GM23338 (cell line): Measurements from ENCODE around the gene COX10. TPM values are rescaled to one million over a fixed set of nuclear protein-coding genes. Genes with fewer than 3 reads are reported as not detected.

Experiments
- ATAC-seq: fragments of 200-7000 bp; cut with Tn5 transposase; 3 replicates; pipeline ENCODE4 v1.9.1; 2020
- DNase-seq: peaks from one replicate; pipeline ENCODE4 v3.0.0-alpha.2; 2015; ENCODE audit warnings: low spot score
- H2AFZ ChIP-seq: fragments of 200-600 bp; sonication (generic); 2 replicates; pipeline ENCODE4 v1.8.0; 2016; ENCODE audit warnings: antibody characterized with exemption, mild to moderate bottlenecking, moderate library complexity
- H3F3A ChIP-seq: fragments of 200-600 bp; sonication (generic); replicated peaks from 2 replicates; pipeline ENCODE4 v1.8.0; 2017; ENCODE audit warnings: antibody characterized with exemption, mixed run types, low read depth
- H3K27ac ChIP-seq: fragments of 200-600 bp; sonication (generic); 2 replicates; pipeline ENCODE4 v1.6.1; 2016; ENCODE audit warnings: low read depth
- H3K27me3 ChIP-seq: fragments of 200-600 bp; sonication (generic); 2 replicates; pipeline ENCODE4 v1.8.0; 2016; ENCODE audit warnings: mild to moderate bottlenecking, mixed run types, moderate library complexity; ENCODE audit not compliant: insufficient read depth
- H3K36me3 ChIP-seq: fragments of 200-600 bp; sonication (generic); 2 replicates; pipeline ENCODE4 v1.8.0; 2016; ENCODE audit warnings: mild to moderate bottlenecking; ENCODE audit not compliant: insufficient read depth
- H3K4me1 ChIP-seq: fragments of 200-600 bp; sonication (generic); 2 replicates; pipeline ENCODE4 v1.8.0; 2016; ENCODE audit warnings: mild to moderate bottlenecking, moderate library complexity; ENCODE audit not compliant: insufficient read depth
- H3K4me2 ChIP-seq: fragments of 200-600 bp; sonication (generic); 2 replicates; pipeline ENCODE4 v1.7.1; 2017; ENCODE audit warnings: mixed run types
- H3K4me3 ChIP-seq: fragments of 200-600 bp; sonication (generic); 2 replicates; pipeline ENCODE4 v1.6.1; 2016; ENCODE audit warnings: mixed run types
- H3K79me2 ChIP-seq: fragments of 200-600 bp; sonication (generic); replicated peaks from 2 replicates; pipeline ENCODE4 v1.8.0; 2017; ENCODE audit warnings: mild to moderate bottlenecking; ENCODE audit not compliant: insufficient read depth
- H3K9me2 ChIP-seq: fragments of 200-600 bp; sonication (generic); 2 replicates; pipeline ENCODE4 v1.8.0; 2017; ENCODE audit not compliant: insufficient read depth
- H4K20me1 ChIP-seq: fragments of 200-600 bp; sonication (generic); replicated peaks from 2 replicates; pipeline ENCODE4 v1.8.0; 2017; ENCODE audit warnings: mild to moderate bottlenecking; ENCODE audit not compliant: insufficient read depth
- H3K27ac Mint-ChIP-seq: 2 replicates; pipeline ENCODE4 v1.8.0; 2020; ENCODE audit warnings: inconsistent platforms, mild to moderate bottlenecking, moderate library complexity, mixed read lengths
- H3K27me3 Mint-ChIP-seq: 3 replicates; pipeline ENCODE4 v1.8.0; 2022; ENCODE audit warnings: low read depth, mild to moderate bottlenecking, moderate library complexity, mixed read lengths, inconsistent platforms; ENCODE audit not compliant: insufficient read depth, poor library complexity
- H3K36me3 Mint-ChIP-seq: 3 replicates; pipeline ENCODE4 v1.8.0; 2021; ENCODE audit warnings: low read depth, mild to moderate bottlenecking, inconsistent platforms, moderate library complexity, mixed read lengths
- H3K4me1 Mint-ChIP-seq: 3 replicates; pipeline ENCODE4 v1.8.0; 2020; ENCODE audit warnings: mild to moderate bottlenecking, inconsistent platforms, mixed read lengths
- H3K4me3 Mint-ChIP-seq: 3 replicates; pipeline ENCODE4 v1.8.0; 2021; ENCODE audit warnings: moderate library complexity, mild to moderate bottlenecking, inconsistent platforms, mixed read lengths
- H3K9me3 Mint-ChIP-seq: 3 replicates; pipeline ENCODE4 v1.8.0; 2020; ENCODE audit warnings: moderate library complexity, mild to moderate bottlenecking, inconsistent platforms, mixed read lengths
- CREB1 ChIP-seq: fragments of 250-450 bp; sonication (Bioruptor Pico); IDR thresholded peaks from 2 replicates; pipeline ENCODE4 v1.5.0; 2020; ENCODE audit warnings: low read depth, mild to moderate bottlenecking, moderate library complexity
- EZH2phosphoT487 ChIP-seq: fragments of 200-600 bp; sonication (generic); IDR thresholded peaks from one replicate; pipeline ENCODE4 v1.8.1; 2018; ENCODE audit warnings: antibody characterized with exemption; ENCODE audit not compliant: unreplicated experiment
- ZNF114 ChIP-seq: fragments of 250-450 bp; sonication (Bioruptor Pico); IDR thresholded peaks from 2 replicates; pipeline ENCODE4 v1.5.0; 2020; ENCODE audit warnings: mild to moderate bottlenecking, moderate library complexity
- ZNF462 ChIP-seq: fragments of 250-450 bp; sonication (Bioruptor Pico); IDR thresholded peaks from 2 replicates; pipeline ENCODE4 v1.5.0; 2020; ENCODE audit warnings: mild to moderate bottlenecking, moderate library complexity
- polyA plus RNA-seq: library from polyadenylated mRNA; unstranded; fragments of >200 nt; fragmentation: Nextera tagmentation; extraction: Ambion mirVana; gene quantifications from 2 replicates; pipeline ENCODE4 v1.2.1, GENCODE V29; 2016
- total RNA-seq: library from RNA; depleted of rRNA; stranded (reverse); fragments of >200 nt; shearing (Covaris generic); gene quantifications from 2 replicates; pipeline ENCODE4 v1.2.3, GENCODE V29; 2014
- TF ChIP-seq, protein P1 (sequence below): IDR thresholded peaks from one replicate; pipeline ENCODE4 v1.6.1; 2018; ENCODE audit warnings: antibody characterized with exemption; ENCODE audit not compliant: unreplicated experiment

COX10 gene
- total and polyA plus RNA-seq, 2 experiments from 2014 or later, result 25.7 to 46.6 TPM

DNA sequence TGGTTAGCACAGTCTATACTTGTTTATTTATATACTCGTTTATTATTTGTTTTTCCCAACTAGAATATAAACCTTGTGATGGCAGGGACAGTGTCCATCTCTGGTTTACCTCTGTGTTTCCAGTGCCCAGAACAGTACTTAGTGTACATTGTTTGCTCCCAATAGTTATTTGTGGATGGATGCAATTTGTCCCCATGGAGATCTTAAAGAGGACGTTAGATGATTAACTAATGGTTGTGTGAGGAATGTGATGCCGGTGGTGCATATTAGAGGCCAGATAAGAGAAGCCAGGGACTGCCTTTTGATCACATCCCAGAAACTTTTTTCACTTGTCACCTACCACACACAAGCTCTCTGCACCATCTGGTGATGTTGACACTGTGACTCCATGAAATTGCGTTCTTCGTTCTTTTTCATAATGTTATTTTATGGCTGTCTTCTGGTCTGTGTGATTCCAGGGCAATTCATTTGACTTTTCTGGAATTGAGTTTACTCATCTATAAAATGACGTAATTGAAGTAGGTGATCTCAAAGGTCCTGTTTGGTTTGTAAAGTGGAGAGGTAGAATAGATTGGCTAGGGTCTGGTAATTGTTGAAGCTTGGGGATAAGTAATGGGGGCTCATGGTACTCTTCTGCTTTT, 1.2 kb downstream of the COX10 start (continued):
- TF ChIP-seq ZNF462 (CRISPR knock-in tag) (no peak), CREB1 (CRISPR knock-in tag) (no peak), EZH2phosphoT487 (no peak)
- TF ChIP-seq, protein P1, sequence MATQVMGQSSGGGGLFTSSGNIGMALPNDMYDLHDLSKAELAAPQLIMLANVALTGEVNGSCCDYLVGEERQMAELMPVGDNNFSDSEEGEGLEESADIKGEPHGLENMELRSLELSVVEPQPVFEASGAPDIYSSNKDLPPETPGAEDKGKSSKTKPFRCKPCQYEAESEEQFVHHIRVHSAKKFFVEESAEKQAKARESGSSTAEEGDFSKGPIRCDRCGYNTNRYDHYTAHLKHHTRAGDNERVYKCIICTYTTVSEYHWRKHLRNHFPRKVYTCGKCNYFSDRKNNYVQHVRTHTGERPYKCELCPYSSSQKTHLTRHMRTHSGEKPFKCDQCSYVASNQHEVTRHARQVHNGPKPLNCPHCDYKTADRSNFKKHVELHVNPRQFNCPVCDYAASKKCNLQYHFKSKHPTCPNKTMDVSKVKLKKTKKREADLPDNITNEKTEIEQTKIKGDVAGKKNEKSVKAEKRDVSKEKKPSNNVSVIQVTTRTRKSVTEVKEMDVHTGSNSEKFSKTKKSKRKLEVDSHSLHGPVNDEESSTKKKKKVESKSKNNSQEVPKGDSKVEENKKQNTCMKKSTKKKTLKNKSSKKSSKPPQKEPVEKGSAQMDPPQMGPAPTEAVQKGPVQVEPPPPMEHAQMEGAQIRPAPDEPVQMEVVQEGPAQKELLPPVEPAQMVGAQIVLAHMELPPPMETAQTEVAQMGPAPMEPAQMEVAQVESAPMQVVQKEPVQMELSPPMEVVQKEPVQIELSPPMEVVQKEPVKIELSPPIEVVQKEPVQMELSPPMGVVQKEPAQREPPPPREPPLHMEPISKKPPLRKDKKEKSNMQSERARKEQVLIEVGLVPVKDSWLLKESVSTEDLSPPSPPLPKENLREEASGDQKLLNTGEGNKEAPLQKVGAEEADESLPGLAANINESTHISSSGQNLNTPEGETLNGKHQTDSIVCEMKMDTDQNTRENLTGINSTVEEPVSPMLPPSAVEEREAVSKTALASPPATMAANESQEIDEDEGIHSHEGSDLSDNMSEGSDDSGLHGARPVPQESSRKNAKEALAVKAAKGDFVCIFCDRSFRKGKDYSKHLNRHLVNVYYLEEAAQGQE, result no peak

- H4K20me1 ChIP-seq, result peaks cover 23% of the 10 kb centered on the region
- peaks cover 12% of the 10 kb centered on the region for H3K4me1 Mint-ChIP-seq
- H3K4me3 ChIP-seq, result no peak overlapping the region
- no peak overlapping the region for H3K4me3 Mint-ChIP-seq
- no peaks in the 10 kb centered on the region for H3K27me3 ChIP-seq
- no peak overlapping the region for H3K4me2 ChIP-seq
- ATAC-seq (no peak), DNase-seq (no peak)
- H3K79me2 ChIP-seq, result peaks cover 67% of the 10 kb centered on the region
- peaks cover 30% of the 10 kb centered on the region; the same call in 1 of the 2 replicates for H3K36me3 ChIP-seq
- H3F3A ChIP-seq, result no peaks in the 10 kb centered on the region
- H3K27me3 Mint-ChIP-seq, result peaks cover 6% of the 10 kb centered on the region
- no peaks in the 10 kb centered on the region; the same call in 2 of the 3 replicates for H3K9me3 Mint-ChIP-seq
- H3K9me2 ChIP-seq, result no peaks in the 10 kb centered on the region
- H3K27ac ChIP-seq, result no peak overlapping the region
- no peak overlapping the region for H3K27ac Mint-ChIP-seq
- peaks cover 11% of the 10 kb centered on the region for H3K36me3 Mint-ChIP-seq
- no peak for TF ChIP-seq EZH2phosphoT487
- no peak for TF ChIP-seq ZNF114 (CRISPR knock-in tag)
- TF ChIP-seq, protein P1, result no peak
- H2AFZ ChIP-seq, result no peak overlapping the region
- H3K4me1 ChIP-seq, result peaks cover 9% of the 10 kb centered on the region
Observed at GRCh38 chr17:14072881-14073280, 3.6 kb downstream of the COX10 start.
